Hematopoietic multipotent progenitor cell treated with erythropoietin and hydrocortisone succinate and interleukin-3 and kit ligand, for 15 days (in vitro differentiated cells): ENCODE data around the gene DTL.

Experiments used
- DNase-seq: peaks from one replicate; pipeline ENCODE4 v3.0.0-alpha.2; 2015; ENCODE audit warnings: low spot score

Gene DTL

GRCh38 chr1:212035835-212036605, 472 bp downstream of the DTL start:
- DNase-seq: no peak

GRCh38 chr1:212037900-212038299, 2.4 kb downstream of the DTL start:
- no peak for DNase-seq

- DNase-seq: no peak
These were observed 4.1 kb downstream of the DTL start for GRCh38 chr1:212039622-212040021.

- DNase-seq: no peak
These were observed 5.3 kb downstream of the DTL start for GRCh38 chr1:212040629-212041412.

GRCh38 chr1:212042436-212042835, 6.9 kb downstream of the DTL start:
- DNase-seq: no peak

GRCh38 chr1:212044851-212045250, 9.3 kb downstream of the DTL start:
- no peak for DNase-seq

- DNase-seq: no peak
These were observed 10.4 kb downstream of the DTL start for GRCh38 chr1:212045981-212046380.

GRCh38 chr1:212053993-212054392, 18.4 kb downstream of the DTL start:
- DNase-seq: no peak

- DNase-seq: no peak
These were observed 19.8 kb downstream of the DTL start for GRCh38 chr1:212055333-212055732.

- DNase-seq: no peak
These were observed 25.3 kb downstream of the DTL start for GRCh38 chr1:212060632-212061472.

- peak; percentile 68 for DNase-seq
These were observed 27.4 kb downstream of the DTL start for GRCh38 chr1:212062832-212063438.

- no peak for DNase-seq
These were observed 32.2 kb downstream of the DTL start for GRCh38 chr1:212067787-212068186.

GRCh38 chr1:212070720-212071302, 35.3 kb downstream of the DTL start:
- DNase-seq: peak; percentile 39

- DNase-seq: no peak
These were observed 36.5 kb downstream of the DTL start for GRCh38 chr1:212072047-212072446.

- DNase-seq: no peak
These were observed 37.9 kb downstream of the DTL start for GRCh38 chr1:212073490-212073889.

- no peak for DNase-seq
These were observed 38.8 kb downstream of the DTL start for GRCh38 chr1:212074313-212074712.

GRCh38 chr1:212074856-212075255, 39.3 kb downstream of the DTL start:
- DNase-seq: no peak

- no peak for DNase-seq
These were observed 41.5 kb downstream of the DTL start for GRCh38 chr1:212077028-212077427.

- no peak for DNase-seq
These were observed 43.3 kb downstream of the DTL start for GRCh38 chr1:212078826-212079225.

GRCh38 chr1:212082765-212083406, 47.3 kb downstream of the DTL start:
- DNase-seq: no peak

- DNase-seq: no peak
These were observed 54.1 kb downstream of the DTL start for GRCh38 chr1:212089560-212090163.
